Spleen (tissue), 7 donors: Measurements from ENCODE around the gene TEKT3.

Experiments used
- CTCF ChIP-seq, 11 experiments: fragments of 200-600 bp in 7 of 11; fragments of 450-650 bp in 4 of 11; sonication (generic) in 4 of 11; IDR thresholded peaks in 8 of 11; conservative IDR thresholded peaks in 3 of 11; 1 replicate in 7 of 11; 2 replicates in 4 of 11; pipeline versions ENCODE4 v1.4.0 to v1.8.0; 2016 to 2021; ENCODE audit warnings: antibody characterized with exemption in 11 of 11, inconsistent platforms in 4 of 11, mild to moderate bottlenecking in 1 of 11
- POLR2A ChIP-seq, 3 donors: fragments of 450-650 bp; IDR thresholded peaks; one replicate each; pipeline ENCODE4 v1.5.1; 2017; ENCODE audit warnings: antibody characterized with exemption in 3 of 3, mild to moderate bottlenecking in 1 of 3
- donor health status: DM: no; HTN: no; CAD: no; lungs with moderate emphysema.
- donor health status: DM: no; HTN: no; CAD: no.
- donor health status: DM: no; HTN: no; CAD: no.

- no peak for TF ChIP-seq CTCF (IDR thresholded peaks at IDR 0.05 in 8 of 11, conservative IDR thresholded peaks at IDR 0.05 in 3 of 11)
- TF ChIP-seq POLR2A (IDR thresholded peaks at IDR 0.05) = no peak
Observed at GRCh38 chr17:15361151-15361550, 19.8 kb upstream of the TEKT3 start.
